IMR-90 (cell line): ENCODE measurements around the gene FTO. TPM values are rescaled to one million over a fixed set of nuclear protein-coding genes. Genes with fewer than 3 reads are reported as not detected.
A peak's percentile ranks its signal among the peaks of the same experiment; 100 is the strongest.

Experiments used
- ATAC-seq: fragments of 200-7000 bp; cut with Tn5 transposase; 2 replicates; pipeline ENCODE4 v1.9.1; 2020; ENCODE audit warnings: low read depth, mild to moderate bottlenecking, moderate library complexity
- BruUV-seq: library from RNA; stranded (reverse); fragments of 400-500 nt; replicated peaks from 2 replicates; lab custom pipeline; 2021; lab: Mats Ljungman, UMichigan
- CTCF ChIA-PET: fragments of 300-600 bp; formaldehyde crosslinking; extraction: SDS; loops from one replicate; lab custom pipeline; 2021; ENCODE audit warnings: antibody characterized with exemption; lab: Yijun Ruan, JAX
- POLR2A ChIA-PET: fragments of 300-600 bp; sonication (Branson Sonifier 250); formaldehyde crosslinking; loops from one replicate; lab custom pipeline; 2022; ENCODE audit warnings: antibody characterized with exemption; ENCODE audit not compliant: unreplicated experiment; lab: Charles Lee
- DNase-seq: peaks from one replicate; pipeline ENCODE4 v3.0.0; 2013
- H2AFZ ChIP-seq: replicated peaks from 2 replicates; pipeline ENCODE3; 2013; ENCODE audit warnings: low read length, mild to moderate bottlenecking; ENCODE audit not compliant: poor library complexity
- H2AK5ac ChIP-seq: 2 replicates; pipeline ENCODE4 v1.6.1; 2013; ENCODE audit warnings: low read depth, low read length, inconsistent platforms
- H2AK9ac ChIP-seq: replicated peaks from 2 replicates; pipeline ENCODE3; 2013; ENCODE audit warnings: mild to moderate bottlenecking, low read depth, low read length, moderate library complexity; ENCODE audit not compliant: poor library complexity
- H2BK120ac ChIP-seq: 2 replicates; pipeline ENCODE4 v1.6.1; 2013; ENCODE audit warnings: low read depth, low read length, inconsistent platforms
- H2BK15ac ChIP-seq: 3 replicates; pipeline ENCODE4 v1.6.1; 2013; ENCODE audit warnings: low read depth, low read length, inconsistent platforms
- H2BK20ac ChIP-seq: 2 replicates; pipeline ENCODE4 v1.6.1; 2013; ENCODE audit warnings: low read depth, mild to moderate bottlenecking, inconsistent platforms, low read length, moderate library complexity
- H2BK5ac ChIP-seq: 2 replicates; pipeline ENCODE4 v1.6.1; 2013; ENCODE audit warnings: mild to moderate bottlenecking, low read depth, low read length, inconsistent platforms; ENCODE audit not compliant: poor library complexity, severe bottlenecking
- H3K14ac ChIP-seq: replicated peaks from 2 replicates; pipeline ENCODE4 v1.6.1; 2013; ENCODE audit warnings: low read depth, low read length, inconsistent platforms
- H3K18ac ChIP-seq: 2 replicates; pipeline ENCODE4 v1.6.1; 2013; ENCODE audit warnings: low read depth, low read length, control low read depth
- H3K23ac ChIP-seq: 2 replicates; pipeline ENCODE4 v1.6.1; 2013; ENCODE audit warnings: low read depth, low read length, inconsistent platforms
- H3K27ac ChIP-seq: 2 replicates; pipeline ENCODE4 v1.5.1; 2013; ENCODE audit warnings: mild to moderate bottlenecking, control low read depth, low read length; ENCODE audit not compliant: insufficient read depth
- H3K27me3 ChIP-seq: 2 replicates; pipeline ENCODE4 v1.6.1; 2013; ENCODE audit warnings: low read length; ENCODE audit not compliant: control insufficient read depth, insufficient read depth
- H3K36me3 ChIP-seq: 2 replicates; pipeline ENCODE4 v1.6.1; 2013; ENCODE audit warnings: low read length, mixed read lengths; ENCODE audit not compliant: control insufficient read depth, insufficient read depth
- H3K4ac ChIP-seq: 2 replicates; pipeline ENCODE4 v1.6.1; 2013; ENCODE audit warnings: low read depth, low read length, inconsistent platforms
- H3K4me1 ChIP-seq: 2 replicates; pipeline ENCODE4 v1.6.1; 2013; ENCODE audit warnings: low read length, mixed read lengths; ENCODE audit not compliant: control insufficient read depth, insufficient read depth
- H3K4me2 ChIP-seq: 2 replicates; pipeline ENCODE4 v1.6.1; 2013; ENCODE audit warnings: low read depth, mild to moderate bottlenecking, control low read depth, low read length, moderate library complexity
- H3K4me3 ChIP-seq: 2 replicates; pipeline ENCODE4 v1.5.1; 2013; ENCODE audit warnings: low read depth, mild to moderate bottlenecking, control low read depth, low read length, moderate library complexity; ENCODE audit not compliant: insufficient read depth
- H3K56ac ChIP-seq: 2 replicates; pipeline ENCODE4 v1.6.1; 2013; ENCODE audit warnings: low read length, inconsistent platforms; ENCODE audit not compliant: insufficient read depth; ENCODE audit errors: extremely low read depth
- H3K79me1 ChIP-seq, 2 experiments: 2 replicates each; pipeline ENCODE4 v1.6.1; 2013; ENCODE audit warnings: low read length in 2 of 2, inconsistent platforms in 1 of 2, low read depth in 1 of 2
- H3K9ac ChIP-seq: 2 replicates; pipeline ENCODE4 v1.6.1; 2013; ENCODE audit warnings: low read depth, low read length, control low read depth
- H3K9me1 ChIP-seq: 2 replicates; pipeline ENCODE4 v1.6.1; 2013; ENCODE audit warnings: low read length, inconsistent platforms; ENCODE audit not compliant: insufficient read depth
- H3K9me3 ChIP-seq: 2 replicates; pipeline ENCODE4 v1.6.1; 2013; ENCODE audit warnings: low read length; ENCODE audit not compliant: control insufficient read depth, insufficient read depth
- H4K20me1 ChIP-seq: 2 replicates; pipeline ENCODE4 v1.6.1; 2013; ENCODE audit warnings: low read length, inconsistent platforms; ENCODE audit not compliant: insufficient read depth
- H4K5ac ChIP-seq: 2 replicates; pipeline ENCODE4 v1.6.1; 2013; ENCODE audit warnings: mild to moderate bottlenecking, low read depth, low read length, control low read depth
- H4K8ac ChIP-seq, 2 experiments: 2 replicates each; pipeline ENCODE4 v1.6.1; 2013; ENCODE audit warnings: low read depth in 2 of 2, low read length in 2 of 2, control low read depth in 1 of 2, inconsistent platforms in 1 of 2
- H4K91ac ChIP-seq: 2 replicates; pipeline ENCODE4 v1.6.1; 2013; ENCODE audit warnings: low read depth, low read length, inconsistent platforms; ENCODE audit not compliant: insufficient read depth
- BHLHE40 ChIP-seq: fragments of 150-350 bp; IDR thresholded peaks from 2 replicates; pipeline ENCODE4 v1.6.1; 2016; ENCODE audit warnings: mild to moderate bottlenecking, low read depth, low read length
- CEBPB ChIP-seq: IDR thresholded peaks from 2 replicates; pipeline ENCODE4 v1.6.1; 2012; ENCODE audit warnings: low read depth, low read length, improper control_type of control experiment
- CHD1 ChIP-seq: IDR thresholded peaks from 2 replicates; pipeline ENCODE4 v1.6.1; 2012; ENCODE audit warnings: low read depth, low read length, improper control_type of control experiment
- CTCF ChIP-seq: conservative IDR thresholded peaks from 2 replicates; pipeline ENCODE4 v1.5.1; 2012; ENCODE audit warnings: mild to moderate bottlenecking, low read depth, low read length, improper control_type of control experiment
- ELK1 ChIP-seq: fragments of 150-350 bp; IDR thresholded peaks from 2 replicates; pipeline ENCODE4 v1.6.1; 2016; ENCODE audit warnings: low read depth, mild to moderate bottlenecking, low read length, moderate library complexity, borderline replicate concordance
- FOS ChIP-seq: fragments of 150-350 bp; IDR thresholded peaks from 2 replicates; pipeline ENCODE4 v1.6.1; 2016; ENCODE audit warnings: low read depth, low read length
- MAFK ChIP-seq: IDR thresholded peaks from 2 replicates; pipeline ENCODE4 v1.6.1; 2012; ENCODE audit warnings: low read depth, low read length, improper control_type of control experiment
- MAZ ChIP-seq: IDR thresholded peaks from 2 replicates; pipeline ENCODE4 v1.6.1; 2012; ENCODE audit warnings: low read depth, mild to moderate bottlenecking, low read length, improper control_type of control experiment, moderate library complexity, borderline replicate concordance
- MXI1 ChIP-seq: IDR thresholded peaks from 2 replicates; pipeline ENCODE4 v1.6.1; 2012; ENCODE audit warnings: low read depth, mild to moderate bottlenecking, low read length, moderate library complexity, borderline replicate concordance
- NFE2L2 ChIP-seq: fragments of 150-350 bp; IDR thresholded peaks from 2 replicates; pipeline ENCODE4 v1.6.1; 2016; ENCODE audit warnings: low read depth, mild to moderate bottlenecking, low read length
- POLR2A ChIP-seq: IDR thresholded peaks from 2 replicates; pipeline ENCODE4 v1.6.1; 2012; ENCODE audit warnings: mild to moderate bottlenecking, low read depth, low read length
- RAD21 ChIP-seq: IDR thresholded peaks from 2 replicates; pipeline ENCODE4 v1.6.1; 2012; ENCODE audit warnings: low read length, improper control_type of control experiment
- RCOR1 ChIP-seq: IDR thresholded peaks from 2 replicates; pipeline ENCODE4 v1.6.1; 2012; ENCODE audit warnings: mild to moderate bottlenecking, low read length, improper control_type of control experiment; ENCODE audit not compliant: insufficient replicate concordance
- RFX5 ChIP-seq: IDR thresholded peaks from 2 replicates; pipeline ENCODE4 v1.8.0; 2012; ENCODE audit warnings: low read depth, mild to moderate bottlenecking, low read length, moderate library complexity
- SMC3 ChIP-seq: fragments of 150-350 bp; IDR thresholded peaks from 2 replicates; pipeline ENCODE4 v1.6.1; 2016; ENCODE audit warnings: low read depth, mild to moderate bottlenecking, antibody characterized with exemption, low read length, moderate library complexity
- USF2 ChIP-seq: fragments of 150-350 bp; IDR thresholded peaks from 2 replicates; pipeline ENCODE4 v1.6.1; 2017; ENCODE audit warnings: mild to moderate bottlenecking, antibody characterized with exemption, low read length, low read depth
- whole genome bisulfite sequencing, 2 experiments: methylation state at CpG; one replicate each; pipeline versions ENCODE4 v1.1.5 to v1.1.7; 2013; ENCODE audit warnings: missing lambda C conversion rate in 2 of 2; ENCODE audit not compliant: insufficient read length in 1 of 2; ENCODE audit errors: extremely low coverage in 2 of 2; 5-methylcytosine and 5-hydroxymethylcytosine counted together
- dilution Hi-C: fragments of 300-500 bp; cut with HindIII; formaldehyde crosslinking; loops from one replicate; pipeline ENCODE4 v1.14.3; 2018; ENCODE audit warnings: low sequenced_read_pairs; ENCODE audit not compliant: unreplicated experiment
- in situ Hi-C: fragments of 300-500 bp; cut with MboI; formaldehyde crosslinking; loops from 3 replicates; pipeline ENCODE4 v1.14.3; 2019; ENCODE audit warnings: low sequenced_read_pairs, inconsistent platforms, mixed read lengths
- intact Hi-C: fragments of 100-400 bp; cut with micrococcal nuclease; formaldehyde crosslinking; loops from 2 replicates; pipeline ENCODE4 v1.10.0; 2022
- polyA plus RNA-seq, 3 experiments: library from polyadenylated mRNA; depleted of rRNA; stranded (reverse); fragments of >200 nt; gene quantifications; 2 replicates each; pipeline ENCODE4 v1.2.3, GENCODE V29; 2012; ENCODE audit warnings: low replicate concordance in 1 of 3
- total RNA-seq: library from RNA; depleted of rRNA; stranded (reverse); fragments of >200 nt; gene quantifications from 2 replicates; pipeline ENCODE4 v1.2.3, GENCODE V29; 2012

Gene FTO
- total and polyA plus RNA-seq, 2 of the 4 experiments (the other 2 are of a cell fraction) = 70.3 to 132 TPM

- peaks cover 15 to 18% of the 10 kb centered on the region in 2 experiments; a peak in 3 of 4 replicates for H3K79me1 ChIP-seq
- H2AK9ac ChIP-seq = no peak overlapping the region
- H2AFZ ChIP-seq = no peak overlapping the region
- H2BK120ac ChIP-seq = peak overlapping the region; percentile 20; the same call in 1 of the 2 replicates
- H4K5ac ChIP-seq = peak overlapping the region; percentile 56; the same call in 1 of the 2 replicates
- H3K27me3 ChIP-seq = no peaks in the 10 kb centered on the region
- H3K4ac ChIP-seq = 0 out of 2 replicates have a peak overlapping the region, but pooled peaks have one; percentile 13
- H3K27ac ChIP-seq = no peak overlapping the region
- no peak overlapping the region for H3K56ac ChIP-seq
- H3K14ac ChIP-seq = no peak overlapping the region
- peak overlapping the region; percentile 20 for H2BK5ac ChIP-seq
- dilution Hi-C loops = no loop called here
- peak overlapping the region; percentile 76 for H3K4me2 ChIP-seq
- no peak overlapping the region for H2AK5ac ChIP-seq
- no peak for ATAC-seq
- no peak overlapping the region for H2BK20ac ChIP-seq
- ChIA-PET CTCF (interaction anchor here (0.8 kb wide), 1 partner anchor 37 kb away, joined by 4 read pairs; no protein-coding TSS in a partner anchor), POLR2A (no interaction called here)
- no TSS peak for BruUV-seq
- H3K36me3 ChIP-seq = no peaks in the 10 kb centered on the region
- H3K9me3 ChIP-seq = no peaks in the 10 kb centered on the region
- DNase-seq = no peak
- H3K4me1 ChIP-seq = peaks cover 9% of the 10 kb centered on the region
- WGBS, 2 experiments = no CpG with 5 or more reads among the region's 3 CpGs
- H3K18ac ChIP-seq = peak overlapping the region; percentile 78
- H3K23ac ChIP-seq = no peak overlapping the region
- intact Hi-C loops = no loop called here
- H3K4me3 ChIP-seq = no peak overlapping the region
- H4K8ac ChIP-seq = no peak overlapping the region; a peak in 1 of 4 replicates
- H2BK15ac ChIP-seq = no peak overlapping the region
- TF ChIP-seq NFE2L2 = no peak
- TF ChIP-seq FOS = no peak
- no peak for TF ChIP-seq RCOR1
- no peak for TF ChIP-seq POLR2A
- no peak for TF ChIP-seq CTCF
- no peak for TF ChIP-seq MXI1
- TF ChIP-seq CHD1 = no peak
- TF ChIP-seq SMC3 = no peak
- TF ChIP-seq RAD21 = no peak
- no peak for TF ChIP-seq ELK1
- TF ChIP-seq USF2 = no peak
- TF ChIP-seq RFX5 = no peak
- no peak for TF ChIP-seq CEBPB
- no peak for TF ChIP-seq MAFK
- no peak for TF ChIP-seq BHLHE40
- TF ChIP-seq MAZ = no peak
- no peaks in the 10 kb centered on the region; the same call in 1 of the 2 replicates for H4K20me1 ChIP-seq
- H4K91ac ChIP-seq = no peak overlapping the region; the same call in 1 of the 2 replicates
- in situ Hi-C loops = no loop called here
- H3K9me1 ChIP-seq = peaks cover 3% of the 10 kb centered on the region; the same call in 1 of the 2 replicates
- no peak overlapping the region for H3K9ac ChIP-seq
Observed at GRCh38 chr16:53836680-53837079, 132.7 kb downstream of the FTO start.
